GM12864 (cell line): ENCODE measurements around the gene HOXC9.

ENCODE experiments used
- DNase-seq: peaks from one replicate; pipeline ENCODE4 v3.0.0-alpha.2; 2011; ENCODE audit warnings: low read depth
- H3K4me3 ChIP-seq: 2 replicates; pipeline ENCODE4 v1.5.1; 2011; ENCODE audit warnings: mild to moderate bottlenecking, low read depth, low read length, control low read depth
- CTCF ChIP-seq: IDR thresholded peaks from 2 replicates; pipeline ENCODE4 v1.5.1; 2011; ENCODE audit warnings: low read depth, mild to moderate bottlenecking, moderate library complexity, low read length, control low read depth, inconsistent platforms; ENCODE audit errors: missing control alignments

The HOXC9 gene

GRCh38 chr12:54018468-54018984 lies 18.6 kb downstream of the HOXC9 start:
- H3K4me3 ChIP-seq = peak overlapping the region; percentile 54

GRCh38 chr12:54019091-54019811 lies 19.3 kb downstream of the HOXC9 start:
- no peak for DNase-seq
- no peak overlapping the region for H3K4me3 ChIP-seq
- TF ChIP-seq CTCF = no peak

More at GRCh38 chr12:54018468-54018984, 18.6 kb downstream of the HOXC9 start:
- no peak for DNase-seq
- no peak for TF ChIP-seq CTCF

DNA sequence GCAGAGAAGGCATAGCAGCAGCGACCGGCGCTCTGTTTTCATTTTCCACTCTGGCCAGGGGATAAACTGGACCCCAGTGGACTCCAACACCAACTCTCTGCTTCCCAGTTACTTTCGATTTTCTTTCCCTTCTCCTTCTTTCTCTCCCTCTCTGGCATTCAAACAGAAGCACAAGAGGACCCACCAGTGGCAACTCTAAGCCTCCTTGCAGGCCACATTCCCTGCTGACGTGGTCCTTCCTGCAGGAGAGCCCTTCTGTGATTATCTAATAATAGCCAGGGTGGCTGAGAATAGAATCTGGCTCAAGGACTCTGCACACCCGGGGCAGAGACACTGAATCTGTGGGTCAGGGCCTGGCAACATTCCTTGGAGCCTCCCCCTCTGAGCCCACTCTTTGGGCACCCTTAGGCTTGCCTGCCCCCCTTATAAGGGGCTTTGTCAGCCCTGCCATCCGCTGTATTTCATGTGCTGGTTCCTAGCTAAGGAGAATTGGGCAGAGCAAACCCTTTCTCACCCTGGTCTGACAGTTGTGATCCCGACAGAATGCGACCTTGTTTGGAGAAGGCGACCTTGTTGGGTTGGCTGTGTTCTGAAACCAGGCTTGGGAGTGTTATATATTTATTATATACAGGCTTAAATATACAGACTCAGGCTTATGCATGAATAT lies 20.1 kb downstream of the HOXC9 start:
- H3K4me3 ChIP-seq = no peak overlapping the region
- DNase-seq = no peak
- no peak for TF ChIP-seq CTCF

DNA sequence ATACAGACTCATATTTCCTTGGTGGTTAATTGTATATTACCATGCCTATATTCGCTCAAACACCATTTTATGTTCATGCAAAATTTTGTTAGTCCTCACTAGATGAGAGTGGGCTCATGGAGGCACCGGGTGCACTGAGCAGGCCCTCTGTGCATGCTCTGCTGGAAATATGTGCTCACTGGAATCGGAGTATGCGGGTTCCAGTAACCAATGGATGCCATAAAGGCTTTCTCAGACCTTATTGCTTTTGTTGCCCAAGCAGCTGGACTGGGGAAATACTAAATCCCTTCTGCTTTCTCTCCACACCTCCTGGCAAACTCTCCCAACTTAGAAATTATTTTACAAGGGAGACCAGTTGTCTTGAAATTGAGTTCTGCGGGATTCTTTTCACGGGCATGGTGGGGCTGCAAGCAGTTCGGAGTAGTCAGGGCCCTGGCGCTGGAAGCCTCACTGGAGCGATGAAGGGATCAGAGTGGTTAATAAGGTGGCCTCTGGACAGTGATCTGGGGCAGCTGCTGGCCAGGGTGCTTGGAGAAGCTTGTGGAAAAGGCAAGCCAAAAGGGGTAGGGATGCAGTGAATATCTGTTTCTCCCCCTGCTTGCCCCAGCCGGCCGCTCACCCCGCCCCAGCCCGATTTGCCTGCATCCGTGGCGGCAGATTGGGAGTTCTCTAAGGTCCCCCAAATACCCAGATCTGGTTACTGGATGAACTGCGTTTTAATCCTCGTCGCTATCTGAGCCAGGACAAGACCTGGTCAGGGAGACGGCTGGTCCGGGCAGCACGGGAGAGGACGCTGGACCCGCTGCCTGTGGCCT lies 20.8 kb downstream of the HOXC9 start:
- TF ChIP-seq CTCF = no peak
- DNase-seq = no peak
- no peak overlapping the region for H3K4me3 ChIP-seq

DNA sequence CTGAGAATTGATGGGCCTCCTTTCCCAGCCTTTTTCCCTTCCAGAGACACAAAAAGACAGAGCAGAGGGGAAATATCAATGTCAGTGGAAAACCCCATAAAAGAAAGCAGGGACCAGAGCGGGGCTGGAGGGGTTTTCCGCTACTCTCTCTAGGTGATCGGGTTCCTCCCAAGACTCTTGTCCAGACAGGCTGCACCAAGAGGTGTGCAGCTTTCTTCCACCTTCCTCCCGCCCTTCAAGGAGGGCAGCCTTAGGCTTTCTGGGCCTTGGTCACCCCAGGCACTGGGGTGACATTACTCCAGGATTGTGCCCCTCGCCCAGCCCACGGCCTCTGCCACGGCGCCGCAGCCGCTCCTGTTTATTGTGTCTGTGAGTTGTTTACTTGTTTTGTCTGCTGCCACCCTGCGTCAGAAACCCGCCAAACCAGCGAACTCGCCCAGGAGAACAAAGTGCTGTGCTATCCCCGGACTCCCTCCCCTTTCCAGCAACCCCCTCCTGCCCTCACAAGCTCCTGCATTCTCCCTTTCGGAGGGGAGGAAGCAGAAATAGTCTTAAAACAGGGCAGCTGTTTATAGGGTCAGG lies 21.6 kb downstream of the HOXC9 start:
- no peak overlapping the region for H3K4me3 ChIP-seq
- peak; percentile 56 for TF ChIP-seq CTCF
- no peak for DNase-seq

- H3K4me3 ChIP-seq = no peak overlapping the region
- no peak for DNase-seq
- TF ChIP-seq CTCF = no peak
Measured at GRCh38 chr12:54022960-54023884, 23.3 kb downstream of the HOXC9 start.
